Heart left ventricle (tissue), 13 donors: ENCODE results near the gene XRN2.

Experiments
- CTCF ChIP-seq, 12 donors: fragments of 200-600 bp; sonication (generic) in 4 of 12; IDR thresholded peaks; one replicate each; pipeline versions ENCODE4 v1.5.0 to v1.8.0; 2018 to 2022; ENCODE audit warnings: antibody characterized with exemption in 12 of 12, mild to moderate bottlenecking in 5 of 12
- POLR2A ChIP-seq, 2 donors: fragments of 450-650 bp; IDR thresholded peaks; one replicate each; pipeline ENCODE4 v1.6.1; 2017; ENCODE audit warnings: antibody characterized with exemption in 2 of 2, mild to moderate bottlenecking in 2 of 2, moderate library complexity in 2 of 2
- donor health status: ischemic (EF 13 %, LVEDD 7.1; RV severe dilation, severe dysfunction).
- donor health status: DM: no; HTN: yes; CAD: no.
- donor health status: DM: no; HTN: no; CAD: no.
- donor health status: ischemic (EF 25% LVEDD 6.9; RV normal size, moderate dysfunction).
- donor health status: ischemic (EF 25% LVEDD 5.7; RV mildly dilated, moderate dysfunction).
- donor health status: ischemic (EF 35%, LVEDD 5.7; RV mildly dilated, moderate dysfunction).
- donor health status: nonischemic (EF 11% LVEDD 7.7; RV severe dilation, severe dysfunction).
- donor health status: DM: yes; HTN: yes; CAD: no.
- donor health status: PGD.
- donor health status: ischemic (EF 29% LVEDD 5.4; RV normal size, mild dysfunction).
- donor health status: nonischemic (EF 23%, LVEDD 6.1; RV moderate dilation, normal function).

GRCh38 chr20:21288587-21289370, 14.4 kb upstream of the XRN2 start:
- no peak for TF ChIP-seq CTCF (IDR thresholded peaks at IDR 0.05)
- TF ChIP-seq POLR2A (IDR thresholded peaks at IDR 0.05): no peak
